ENCODE results near the gene DCPS.

- TF ChIP-seq YY1 (IDR thresholded peaks at IDR 0.05; ENCODE audit: low read depth) = no peak
- TF ChIP-seq POLR2AphosphoS5 (IDR thresholded peaks at IDR 0.05; ENCODE audit: low read depth, low read length) = no peak
- no peak for TF ChIP-seq MAX (IDR thresholded peaks at IDR 0.05; ENCODE audit: low read depth)
- no peak for TF ChIP-seq NRF1 (IDR thresholded peaks at IDR 0.05; ENCODE audit: low read depth, low read length)
- TF ChIP-seq CTCF (IDR thresholded peaks at IDR 0.05) = no peak
- TF ChIP-seq FOXM1 (IDR thresholded peaks at IDR 0.05; ENCODE audit: low read depth) = no peak
- no peak for TF ChIP-seq EP300 (IDR thresholded peaks at IDR 0.05; ENCODE audit: borderline replicate concordance in 1 of 2, low read depth in 1 of 2, low read length in 1 of 2)
- no peak for TF ChIP-seq SMC3 (IDR thresholded peaks at IDR 0.05; ENCODE audit: low read depth, low read length)
- no peak for TF ChIP-seq USF2 (IDR thresholded peaks at IDR 0.05; ENCODE audit: borderline replicate concordance, low read depth, low read length)
- no peak for TF ChIP-seq SIN3A (IDR thresholded peaks at IDR 0.05; ENCODE audit: borderline replicate concordance, low read depth, low read length)
- TF ChIP-seq TAF1 (IDR thresholded peaks at IDR 0.05; ENCODE audit: borderline replicate concordance, low read depth, low read length) = no peak
- no peak for TF ChIP-seq RXRA (IDR thresholded peaks at IDR 0.05; ENCODE audit: borderline replicate concordance, low read depth)
- no peak for TF ChIP-seq ZBTB33 (IDR thresholded peaks at IDR 0.05; ENCODE audit: borderline replicate concordance, low read depth)
- no peak for TF ChIP-seq REST (IDR thresholded peaks at IDR 0.05; ENCODE audit: low read depth, low read length)
Measured at GRCh38 chr11:126290887-126291286, 13.0 kb upstream of the DCPS start.

Measured in SK-N-SH (cell line).